ENCODE data around the gene NECTIN3.

The NECTIN3 gene

DNA sequence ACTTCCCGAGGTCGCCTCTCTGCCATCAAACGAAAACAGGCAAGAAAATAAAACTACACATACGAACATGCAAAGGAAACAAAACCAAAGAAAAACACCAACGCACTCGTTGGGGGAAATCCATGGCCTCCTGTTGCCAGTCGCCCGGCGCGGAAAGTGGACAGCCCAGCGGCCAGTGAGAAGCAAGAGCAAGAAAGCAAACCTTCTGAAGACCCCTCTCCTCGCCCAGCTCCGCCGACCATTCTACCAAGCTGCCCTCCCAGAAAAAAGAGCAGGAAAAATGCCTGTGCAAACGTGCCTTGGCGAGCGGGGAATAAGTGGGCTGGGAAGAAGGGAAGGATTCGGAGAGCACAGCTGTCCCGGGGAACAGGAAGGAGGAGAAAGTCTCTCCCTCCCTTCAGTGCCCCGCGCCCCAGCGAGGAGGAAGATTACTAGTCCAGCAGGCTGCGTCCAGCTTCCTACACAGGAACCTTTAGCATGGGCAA, 802 bp upstream of the NECTIN3 start:
- TF ChIP-seq, protein P1, sequence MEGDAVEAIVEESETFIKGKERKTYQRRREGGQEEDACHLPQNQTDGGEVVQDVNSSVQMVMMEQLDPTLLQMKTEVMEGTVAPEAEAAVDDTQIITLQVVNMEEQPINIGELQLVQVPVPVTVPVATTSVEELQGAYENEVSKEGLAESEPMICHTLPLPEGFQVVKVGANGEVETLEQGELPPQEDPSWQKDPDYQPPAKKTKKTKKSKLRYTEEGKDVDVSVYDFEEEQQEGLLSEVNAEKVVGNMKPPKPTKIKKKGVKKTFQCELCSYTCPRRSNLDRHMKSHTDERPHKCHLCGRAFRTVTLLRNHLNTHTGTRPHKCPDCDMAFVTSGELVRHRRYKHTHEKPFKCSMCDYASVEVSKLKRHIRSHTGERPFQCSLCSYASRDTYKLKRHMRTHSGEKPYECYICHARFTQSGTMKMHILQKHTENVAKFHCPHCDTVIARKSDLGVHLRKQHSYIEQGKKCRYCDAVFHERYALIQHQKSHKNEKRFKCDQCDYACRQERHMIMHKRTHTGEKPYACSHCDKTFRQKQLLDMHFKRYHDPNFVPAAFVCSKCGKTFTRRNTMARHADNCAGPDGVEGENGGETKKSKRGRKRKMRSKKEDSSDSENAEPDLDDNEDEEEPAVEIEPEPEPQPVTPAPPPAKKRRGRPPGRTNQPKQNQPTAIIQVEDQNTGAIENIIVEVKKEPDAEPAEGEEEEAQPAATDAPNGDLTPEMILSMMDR (IDR thresholded peaks at IDR 0.05) = no peak

DNA sequence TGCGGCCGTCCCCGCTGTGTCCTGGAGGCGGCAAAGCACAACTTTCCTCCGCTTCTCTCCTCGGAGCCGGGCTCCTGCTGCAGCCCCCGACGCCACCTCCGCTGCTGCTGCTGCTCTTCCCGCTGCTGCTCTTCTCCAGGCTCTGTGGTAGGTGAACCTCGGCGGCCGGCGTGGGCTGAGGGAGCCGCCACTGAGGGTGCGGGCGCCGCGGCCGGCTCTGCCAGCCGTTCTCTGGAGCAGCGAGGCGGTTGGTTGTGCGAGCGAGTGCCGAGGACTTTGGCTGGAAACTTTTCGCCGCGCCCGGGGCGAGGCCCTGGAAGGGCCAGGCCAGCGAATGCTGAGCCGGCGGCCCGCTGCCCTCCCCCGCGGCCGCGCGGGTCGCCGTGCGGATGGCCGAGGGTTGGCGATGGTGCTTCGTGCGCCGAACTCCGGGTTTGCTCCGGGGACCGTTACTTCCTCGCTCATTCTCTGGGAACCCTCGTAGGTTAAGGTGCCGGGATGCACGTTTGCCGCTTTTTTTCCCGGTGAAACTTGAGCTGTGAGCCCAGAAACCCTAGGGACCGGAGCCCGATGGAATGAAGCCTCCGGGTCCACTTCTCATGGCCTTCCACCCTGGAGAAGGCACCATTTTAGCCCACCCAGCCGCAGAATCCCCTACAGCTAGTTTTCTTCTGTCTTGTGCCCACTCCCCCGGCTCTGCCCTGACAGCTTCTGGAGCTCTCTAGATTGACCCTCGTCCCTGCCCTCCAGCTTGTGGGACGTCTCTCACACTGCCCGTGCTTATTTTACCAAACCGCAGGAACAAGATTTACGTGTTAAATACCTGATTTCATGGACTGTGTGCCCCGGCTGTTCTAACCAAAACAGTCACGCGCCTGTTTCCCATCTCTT, 660 bp downstream of the NECTIN3 start:
- TF ChIP-seq, protein P1 (IDR thresholded peaks at IDR 0.05) = no peak

DNA sequence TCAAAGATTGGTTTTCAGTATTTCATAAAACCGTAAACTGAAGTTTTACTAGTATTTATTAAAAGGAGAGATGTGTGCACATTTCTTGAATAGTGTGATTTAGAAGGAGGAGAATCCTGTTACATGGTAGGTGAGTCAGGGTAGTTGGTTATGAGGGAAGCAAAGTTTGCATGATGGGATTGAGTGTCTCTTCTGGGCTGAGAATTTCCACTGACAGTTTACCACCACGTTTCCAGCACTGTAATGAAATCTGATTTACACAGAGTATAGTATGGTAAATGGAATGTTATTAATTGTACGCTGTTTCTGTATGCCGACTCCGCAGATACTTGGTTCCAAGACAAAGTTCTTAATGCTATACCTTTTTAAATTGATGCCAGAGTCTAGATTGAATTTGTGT, 1.6 kb downstream of the NECTIN3 start:
- TF ChIP-seq, protein P1 (IDR thresholded peaks at IDR 0.05) = no peak

DNA sequence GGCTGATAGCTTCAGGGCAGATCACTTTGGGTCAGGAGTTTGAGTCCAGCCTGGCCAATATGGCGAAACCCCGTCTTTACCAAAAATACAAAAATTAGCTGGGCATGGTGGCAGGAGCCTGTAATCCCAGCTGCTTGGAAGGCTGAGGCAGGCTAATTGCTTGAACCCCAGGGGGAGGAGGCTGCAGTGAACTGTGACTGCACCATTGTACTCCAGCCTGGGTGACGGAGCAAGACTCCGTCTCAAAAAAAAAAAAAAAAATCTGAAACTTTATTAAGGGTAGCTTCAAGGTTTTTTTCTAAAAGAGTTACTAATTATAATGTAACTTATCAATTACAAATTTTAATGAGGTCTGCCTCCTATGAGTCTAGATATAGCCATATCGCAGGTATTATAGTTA, 5.1 kb downstream of the NECTIN3 start:
- TF ChIP-seq, protein P1 (IDR thresholded peaks at IDR 0.05) = no peak

DNA sequence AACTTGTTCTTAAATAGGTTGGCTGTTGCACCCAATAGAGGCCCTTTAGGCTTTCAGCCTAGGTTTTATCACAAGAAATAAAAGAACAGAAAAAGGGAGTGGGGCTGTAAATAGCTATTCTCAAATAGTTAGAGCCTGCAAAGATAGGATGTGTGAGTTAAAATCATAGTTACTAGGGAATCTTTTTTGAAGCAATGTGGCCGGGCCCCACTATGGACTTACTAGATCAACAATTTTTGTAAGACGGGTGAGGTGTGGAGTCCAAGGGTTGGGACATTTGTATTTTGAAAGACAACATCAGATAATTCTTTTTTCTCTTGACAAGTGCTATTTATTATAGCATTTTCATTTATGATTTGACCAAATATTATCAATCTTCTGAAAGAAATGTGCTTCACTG, 5.8 kb downstream of the NECTIN3 start:
- TF ChIP-seq, protein P1 (IDR thresholded peaks at IDR 0.05) = no peak

DNA sequence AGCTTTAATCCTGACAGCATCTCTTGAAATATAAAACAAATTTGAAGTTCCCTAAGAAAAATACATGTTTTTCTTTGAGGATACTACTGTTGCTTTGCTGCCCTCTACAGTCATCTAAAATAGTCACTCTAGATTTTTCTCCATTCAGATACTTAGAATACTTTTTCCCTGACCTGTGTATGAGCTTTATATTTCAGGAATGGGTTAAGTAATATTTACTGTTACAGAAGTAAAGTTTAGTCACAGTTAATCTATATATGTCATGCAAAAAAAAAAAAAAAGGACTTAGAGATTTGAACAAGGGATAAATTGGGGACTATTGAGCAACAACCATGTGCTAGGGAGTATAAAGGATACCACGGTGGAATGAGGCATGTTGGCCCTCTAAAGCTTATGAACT, 8.8 kb downstream of the NECTIN3 start:
- TF ChIP-seq, protein P1 (IDR thresholded peaks at IDR 0.05) = peak; percentile 47

DNA sequence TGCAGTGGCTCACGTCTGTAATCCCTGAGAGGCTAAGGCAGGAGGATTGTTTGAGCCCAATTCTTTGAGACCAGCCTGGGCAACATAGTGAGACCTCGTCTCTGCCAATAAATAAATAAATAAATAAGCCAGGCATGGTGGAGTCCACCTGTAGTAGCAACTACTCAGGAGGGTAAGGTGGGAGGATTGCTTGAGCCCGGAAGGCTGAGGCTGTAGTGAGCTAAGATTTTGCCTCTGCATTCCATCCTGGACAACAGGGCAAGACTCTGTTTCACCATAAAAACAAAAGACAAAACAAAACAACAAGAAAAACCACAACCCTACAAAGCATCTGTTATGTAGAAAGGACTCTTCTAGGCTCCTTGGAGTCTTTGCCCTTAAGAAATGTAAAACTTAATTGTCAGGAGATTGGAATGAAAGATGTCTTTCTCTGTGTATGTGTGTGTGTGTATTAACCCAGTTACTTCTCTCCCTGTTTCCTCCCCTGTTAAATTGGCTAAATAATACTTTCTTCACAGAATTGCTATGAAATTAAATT, 9.5 kb downstream of the NECTIN3 start:
- TF ChIP-seq, protein P1 (IDR thresholded peaks at IDR 0.05) = no peak
